NB4 (cell line): Measurements from ENCODE around the gene WBP1.

Source experiments
- DNase-seq: peaks from one replicate; pipeline ENCODE4 v3.0.0; 2010; ENCODE audit warnings: low read depth
- H3K4me3 ChIP-seq: one replicate; pipeline ENCODE4 v1.5.1; 2011; ENCODE audit warnings: mild to moderate bottlenecking, low read depth, low read length, moderate library complexity
- CTCF ChIP-seq: IDR thresholded peaks from one replicate; pipeline ENCODE4 v1.5.1; 2012; ENCODE audit warnings: low read depth, low read length
- MAX ChIP-seq: IDR thresholded peaks from 2 replicates; pipeline ENCODE4 v1.6.1; 2011; ENCODE audit warnings: low read depth, low read length
- MYC ChIP-seq: IDR thresholded peaks from 2 replicates; pipeline ENCODE4 v1.6.1; 2011; ENCODE audit warnings: low read depth, low read length
- POLR2A ChIP-seq: IDR thresholded peaks from 2 replicates; pipeline ENCODE4 v1.6.1; 2011; ENCODE audit warnings: mild to moderate bottlenecking; ENCODE audit not compliant: insufficient read length; ENCODE audit errors: extremely low read depth

The WBP1 gene

GRCh38 chr2:74421221-74421870 lies 36.9 kb upstream of the WBP1 start, which contains the start of the genes C2orf81 and WDR54:
Gene C2orf81, minus strand, starts transcription at chr2:74421619. Its CDS starts 59 bp downstream, at chr2:74421560.
Gene WDR54, plus strand, starts transcription at chr2:74421730. Its CDS starts 424 bp downstream, at chr2:74422154.
- TF ChIP-seq CTCF: no peak
- peak; percentile 62; the same call in 1 of the 2 replicates for TF ChIP-seq MYC
- TF ChIP-seq POLR2A: peak; percentile 71
- peak within 1 kb of the TSS; percentile 78 for H3K4me3 ChIP-seq
- peak; percentile 96 for DNase-seq

GRCh38 chr2:74423231-74424095 lies 34.8 kb upstream of the WBP1 start:
- no peak for DNase-seq
- TF ChIP-seq MAX (no peak), MYC (no peak), CTCF (no peak), POLR2A (no peak)
- H3K4me3 ChIP-seq: no peak overlapping the region

- TF ChIP-seq MAX (no peak), MYC (no peak), POLR2A (no peak), CTCF (no peak)
- DNase-seq: no peak
- no peak overlapping the region for H3K4me3 ChIP-seq
Measured at GRCh38 chr2:74424139-74424992, 33.9 kb upstream of the WBP1 start.

- no peak for TF ChIP-seq POLR2A
- no peak for TF ChIP-seq CTCF
- no peak for TF ChIP-seq MYC
- TF ChIP-seq MAX: no peak
- no peak for DNase-seq
- no peak overlapping the region for H3K4me3 ChIP-seq
Measured at GRCh38 chr2:74424995-74425406, 33.2 kb upstream of the WBP1 start.

- DNase-seq: no peak
- no peak for TF ChIP-seq CTCF
- TF ChIP-seq POLR2A: no peak
- no peak for TF ChIP-seq MYC
- TF ChIP-seq MAX: no peak
- H3K4me3 ChIP-seq: no peak overlapping the region
Measured at GRCh38 chr2:74425523-74425922, 32.7 kb upstream of the WBP1 start.
